HepG2 (cell line): ENCODE results near the gene BMF. TPM values are rescaled to one million over a fixed set of nuclear protein-coding genes. Genes with fewer than 3 reads are reported as not detected.

ENCODE experiments used
- ATAC-seq: fragments of 200-7000 bp; cut with Tn5 transposase; 3 replicates; pipeline ENCODE4 v1.9.1; 2020; ENCODE audit warnings: mild to moderate bottlenecking, moderate library complexity
- BruUV-seq: library from RNA; stranded (reverse); fragments of 400-500 nt; replicated peaks from 2 replicates; lab custom pipeline; 2021; lab: Mats Ljungman, UMichigan
- CTCF ChIA-PET: fragments of 300-600 bp; formaldehyde crosslinking; extraction: SDS; loops from one replicate; lab custom pipeline; 2021; ENCODE audit warnings: low total read pairs, inconsistent platforms, low intra/inter-chr PET ratio; lab: Yijun Ruan, JAX
- POLR2A ChIA-PET: fragments of 350-600 bp; sonication (Branson Sonifier 250); formaldehyde crosslinking; loops from one replicate; lab custom pipeline; 2020; ENCODE audit warnings: antibody characterized with exemption, inconsistent platforms; lab: Yijun Ruan, JAX
- DNase-seq: peaks from one replicate; pipeline ENCODE4 v3.0.0-alpha.2; 2015; ENCODE audit warnings: low spot score
- FAIRE-seq: peaks from 3 replicates; lab custom pipeline; 2011; peaks lifted over from hg19 to GRCh38; lab: Jason Lieb, UNC
- H2AFZ ChIP-seq: one replicate; pipeline ENCODE4 v1.6.1; 2011; ENCODE audit warnings: low read length, inconsistent platforms
- H3K27ac ChIP-seq: fragments of 300-600 bp; 3 replicates; pipeline ENCODE4 v1.8.0; 2011; ENCODE audit warnings: mixed run types, mild to moderate bottlenecking, mixed read lengths, low read length, inconsistent platforms; ENCODE audit not compliant: insufficient read depth; ENCODE audit errors: extremely low read length
- H3K27me3 ChIP-seq, 2 experiments: fragments of 200-600 bp in 1 of 2; 2 replicates in 1 of 2; 3 replicates in 1 of 2; pipeline versions ENCODE4 v1.6.0 to v1.8.0; 2011; ENCODE audit warnings: low read length in 2 of 2, mild to moderate bottlenecking in 2 of 2, moderate library complexity in 2 of 2, inconsistent platforms in 1 of 2; ENCODE audit not compliant: insufficient read depth in 2 of 2, control insufficient read depth in 1 of 2
- H3K36me3 ChIP-seq, 2 experiments: fragments of 200-600 bp in 1 of 2; replicated peaks in 1 of 2; 2 replicates in 1 of 2; 3 replicates in 1 of 2; pipeline versions ENCODE4 v1.5.1 to v1.8.0; 2011; ENCODE audit warnings: low read length in 2 of 2, inconsistent platforms in 1 of 2; ENCODE audit not compliant: insufficient read depth in 2 of 2, control insufficient read depth in 1 of 2
- H3K4me1 ChIP-seq: 2 replicates; pipeline ENCODE4 v1.5.1; 2012; ENCODE audit warnings: low read length, inconsistent platforms; ENCODE audit not compliant: insufficient read depth
- H3K4me2 ChIP-seq: 2 replicates; pipeline ENCODE4 v1.6.0; 2011; ENCODE audit warnings: low read depth, low read length, inconsistent platforms
- H3K4me3 ChIP-seq, 3 experiments: fragments of 200-600 bp in 1 of 3; sonication (generic), shearing (Covaris generic) in 1 of 3; replicated peaks in 1 of 3; 2 replicates each; pipeline ENCODE4 v1.5.1; 2011 to 2016; ENCODE audit warnings: low read length in 3 of 3, inconsistent platforms in 2 of 3, low read depth in 2 of 3, mild to moderate bottlenecking in 2 of 3, control low read depth in 1 of 3, mixed read lengths in 1 of 3; ENCODE audit not compliant: insufficient read depth in 1 of 3
- H3K79me2 ChIP-seq: one replicate; pipeline ENCODE4 v1.6.1; 2011; ENCODE audit warnings: low read length, inconsistent platforms; ENCODE audit not compliant: insufficient read depth
- H3K9ac ChIP-seq: 2 replicates; pipeline ENCODE4 v1.6.0; 2011; ENCODE audit warnings: mild to moderate bottlenecking, low read depth, low read length, inconsistent platforms; ENCODE audit not compliant: insufficient read depth
- H3K9me3 ChIP-seq: 2 replicates; pipeline ENCODE4 v1.5.1; 2012; ENCODE audit warnings: mild to moderate bottlenecking, low read length
- H4K20me1 ChIP-seq: 2 replicates; pipeline ENCODE4 v1.6.0; 2011; ENCODE audit warnings: inconsistent platforms, mild to moderate bottlenecking, low read length, moderate library complexity; ENCODE audit not compliant: insufficient read depth
- ELF1 ChIP-seq: sonication (generic); formaldehyde crosslinking; IDR thresholded peaks from 2 replicates; pipeline ENCODE4 v1.4.0; 2020; ENCODE audit warnings: missing genetic modification reagents
- FOSL1 ChIP-seq: sonication (generic); formaldehyde crosslinking; IDR thresholded peaks from 2 replicates; pipeline ENCODE4 v1.9.0; 2021; ENCODE audit warnings: missing genetic modification reagents, borderline replicate concordance
- GTF3A ChIP-seq: sonication (generic); formaldehyde crosslinking; conservative IDR thresholded peaks from 2 replicates; pipeline ENCODE4 v1.4.0; 2020; ENCODE audit warnings: mild to moderate bottlenecking, missing genetic modification reagents
- HHEX ChIP-seq: IDR thresholded peaks from 2 replicates; pipeline ENCODE4 v1.6.1; 2016; ENCODE audit warnings: control low read depth
- IRF2 ChIP-seq: IDR thresholded peaks from 2 replicates; pipeline ENCODE4 v1.6.1; 2018; ENCODE audit warnings: missing genetic modification reagents, missing compliant biosample characterization
- MTF2 ChIP-seq: sonication (generic); formaldehyde crosslinking; IDR thresholded peaks from 2 replicates; pipeline ENCODE4 v1.5.0; 2020; ENCODE audit warnings: missing genetic modification reagents, borderline replicate concordance
- PLRG1 ChIP-seq: fragments of 450-650 bp; conservative IDR thresholded peaks from 2 replicates; pipeline ENCODE4 v1.6.1; 2016
- RXRB ChIP-seq: IDR thresholded peaks from 2 replicates; pipeline ENCODE4 v1.6.1; 2016; ENCODE audit warnings: borderline replicate concordance, missing genetic modification reagents, missing compliant biosample characterization
- WIZ ChIP-seq: sonication (generic); formaldehyde crosslinking; IDR thresholded peaks from 2 replicates; pipeline ENCODE4 v1.5.1; 2020; ENCODE audit warnings: mild to moderate bottlenecking, missing genetic modification reagents
- ZFP41 ChIP-seq: sonication (generic); formaldehyde crosslinking; IDR thresholded peaks from 2 replicates; pipeline ENCODE4 v1.4.0; 2020; ENCODE audit warnings: mild to moderate bottlenecking, missing genetic modification reagents, borderline replicate concordance
- ZNF460 ChIP-seq: sonication (generic); formaldehyde crosslinking; IDR thresholded peaks from 2 replicates; pipeline ENCODE4 v1.5.1; 2020; ENCODE audit warnings: missing genetic modification reagents, mild to moderate bottlenecking, borderline replicate concordance
- ZNF749 ChIP-seq: sonication (generic); formaldehyde crosslinking; IDR thresholded peaks from 2 replicates; pipeline ENCODE4 v1.8.0; 2022; ENCODE audit warnings: mild to moderate bottlenecking, missing genetic modification reagents, moderate library complexity, borderline replicate concordance
- WGBS: methylation state at CpG from one replicate; pipeline ENCODE4 v1.1.6; 2017; ENCODE audit warnings: low lambda C conversion rate; 5-methylcytosine and 5-hydroxymethylcytosine counted together
- in situ Hi-C: cut with HindIII; loops from 2 replicates; pipeline ENCODE4 v1.10.0; 2017; ENCODE audit warnings: low pct_unique_long_range_greater_than_20kb; ENCODE audit not compliant: extremely low pct_ligation_motif_present
- intact Hi-C: fragments of 100-400 bp; cut with micrococcal nuclease; formaldehyde crosslinking; loops from one replicate; pipeline ENCODE4 v1.10.0; 2022; ENCODE audit not compliant: unreplicated experiment
- polyA plus RNA-seq, 8 experiments: library from polyadenylated mRNA; depleted of rRNA in 3 of 8; stranded (reverse) in 7 of 8; unstranded in 1 of 8; fragments of >200 nt; fragmentation: Illumina TruSeq in 4 of 8; extraction: Trizol in 4 of 8; gene quantifications; 2 replicates each; pipeline versions ENCODE4 v1.2.1 to v1.2.3, GENCODE V29; 2011 to 2016; ENCODE audit warnings: low read depth in 4 of 8, missing spikeins in 1 of 8, mixed read lengths in 1 of 8; ENCODE audit not compliant: insufficient read depth in 1 of 8
- total RNA-seq, 5 experiments: library from RNA; depleted of rRNA; stranded (reverse); fragments of >200 nt; fragmentation: Illumina TruSeq; extraction: Trizol; gene quantifications; 2 replicates each; pipeline ENCODE4 v1.2.3, GENCODE V29; 2016; ENCODE audit warnings: low read depth in 1 of 5
- TF ChIP-seq, protein P1 (sequence below): sonication (generic); formaldehyde crosslinking; IDR thresholded peaks from 2 replicates; pipeline ENCODE4 v1.4.0; 2020; ENCODE audit warnings: missing genetic modification reagents
- TF ChIP-seq, protein P2 (sequence below): IDR thresholded peaks from 2 replicates; pipeline ENCODE4 v1.6.1; 2016
- TF ChIP-seq, protein P3 (sequence below): sonication (generic); formaldehyde crosslinking; IDR thresholded peaks from 2 replicates; pipeline ENCODE4 v1.9.0; 2021; ENCODE audit warnings: mild to moderate bottlenecking, missing genetic modification reagents
- TF ChIP-seq, protein P4 (sequence below): sonication (generic); formaldehyde crosslinking; IDR thresholded peaks from 2 replicates; pipeline ENCODE4 v1.4.0; 2020; ENCODE audit warnings: missing genetic modification reagents

The BMF gene
- total and polyA plus RNA-seq, 2 of the 13 experiments (the other 11 are each of a cell fraction or from before 2014, with no cell fraction given): 8.7 to 15.9 TPM

DNA sequence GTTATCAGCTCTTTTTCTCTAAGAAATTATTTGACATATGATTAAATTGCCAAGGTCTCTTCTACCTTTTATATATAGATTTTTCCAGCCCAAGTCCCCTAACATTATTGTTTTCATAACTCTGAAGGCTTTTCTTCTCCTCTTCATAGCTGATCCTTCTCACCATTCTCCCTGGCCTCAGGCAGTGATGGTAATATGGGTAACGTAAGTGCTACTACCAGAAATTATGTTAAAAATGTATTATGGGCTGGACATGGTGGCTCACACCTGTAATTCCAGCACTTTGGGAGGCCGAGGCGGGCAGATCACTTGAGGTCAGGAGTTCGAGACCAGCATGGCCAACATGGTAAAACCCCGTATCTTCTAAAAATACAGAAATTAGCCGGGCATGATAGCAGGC is 29.2 kb downstream of the BMF start:
- Histone ChIP-seq H3K79me2 (peaks cover 8% of the 10 kb centered on the region), H3K27ac (no peak overlapping the region), H3K27me3 (no peaks in the 10 kb centered on the region; a peak in 1 of 5 replicates), H3K4me3 (no peak overlapping the region), H3K4me1 (peaks cover 76% of the 10 kb centered on the region), H2AFZ (no peak overlapping the region), H3K9ac (no peak overlapping the region), H3K36me3 (no peaks in the 10 kb centered on the region), H3K9me3 (no peaks in the 10 kb centered on the region), H4K20me1 (no peaks in the 10 kb centered on the region), H3K4me2 (no peak overlapping the region)
- CTCF ChIA-PET: no interaction called here
- POLR2A ChIA-PET: interaction anchor here (2.5 to 9.5 kb wide), 3 partner anchors 9 to 28 kb away, joined by 9 to 225 read pairs (median 39); partner anchors contain the start of gene BMF
- ATAC-seq (no peak), DNase-seq (no peak), FAIRE-seq (no peak)
- intact Hi-C loops: no loop called here
- WGBS: 97% methylated on average over 6 of the region's 6 CpGs
- in situ Hi-C loops: no loop called here
- BruUV-seq: no TSS peak
- TF ChIP-seq GTF3A (CRISPR knock-in tag): no peak
- no peak for TF ChIP-seq PLRG1
- TF ChIP-seq, protein P1, sequence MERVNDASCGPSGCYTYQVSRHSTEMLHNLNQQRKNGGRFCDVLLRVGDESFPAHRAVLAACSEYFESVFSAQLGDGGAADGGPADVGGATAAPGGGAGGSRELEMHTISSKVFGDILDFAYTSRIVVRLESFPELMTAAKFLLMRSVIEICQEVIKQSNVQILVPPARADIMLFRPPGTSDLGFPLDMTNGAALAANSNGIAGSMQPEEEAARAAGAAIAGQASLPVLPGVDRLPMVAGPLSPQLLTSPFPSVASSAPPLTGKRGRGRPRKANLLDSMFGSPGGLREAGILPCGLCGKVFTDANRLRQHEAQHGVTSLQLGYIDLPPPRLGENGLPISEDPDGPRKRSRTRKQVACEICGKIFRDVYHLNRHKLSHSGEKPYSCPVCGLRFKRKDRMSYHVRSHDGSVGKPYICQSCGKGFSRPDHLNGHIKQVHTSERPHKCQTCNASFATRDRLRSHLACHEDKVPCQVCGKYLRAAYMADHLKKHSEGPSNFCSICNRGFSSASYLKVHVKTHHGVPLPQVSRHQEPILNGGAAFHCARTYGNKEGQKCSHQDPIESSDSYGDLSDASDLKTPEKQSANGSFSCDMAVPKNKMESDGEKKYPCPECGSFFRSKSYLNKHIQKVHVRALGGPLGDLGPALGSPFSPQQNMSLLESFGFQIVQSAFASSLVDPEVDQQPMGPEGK: no peak
- TF ChIP-seq, protein P2, sequence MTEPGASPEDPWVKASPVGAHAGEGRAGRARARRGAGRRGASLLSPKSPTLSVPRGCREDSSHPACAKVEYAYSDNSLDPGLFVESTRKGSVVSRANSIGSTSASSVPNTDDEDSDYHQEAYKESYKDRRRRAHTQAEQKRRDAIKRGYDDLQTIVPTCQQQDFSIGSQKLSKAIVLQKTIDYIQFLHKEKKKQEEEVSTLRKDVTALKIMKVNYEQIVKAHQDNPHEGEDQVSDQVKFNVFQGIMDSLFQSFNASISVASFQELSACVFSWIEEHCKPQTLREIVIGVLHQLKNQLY (CRISPR knock-in tag): no peak
- no peak for TF ChIP-seq ZNF749 (CRISPR knock-in tag)
- no peak for TF ChIP-seq HHEX (CRISPR knock-in tag)
- TF ChIP-seq, protein P3, sequence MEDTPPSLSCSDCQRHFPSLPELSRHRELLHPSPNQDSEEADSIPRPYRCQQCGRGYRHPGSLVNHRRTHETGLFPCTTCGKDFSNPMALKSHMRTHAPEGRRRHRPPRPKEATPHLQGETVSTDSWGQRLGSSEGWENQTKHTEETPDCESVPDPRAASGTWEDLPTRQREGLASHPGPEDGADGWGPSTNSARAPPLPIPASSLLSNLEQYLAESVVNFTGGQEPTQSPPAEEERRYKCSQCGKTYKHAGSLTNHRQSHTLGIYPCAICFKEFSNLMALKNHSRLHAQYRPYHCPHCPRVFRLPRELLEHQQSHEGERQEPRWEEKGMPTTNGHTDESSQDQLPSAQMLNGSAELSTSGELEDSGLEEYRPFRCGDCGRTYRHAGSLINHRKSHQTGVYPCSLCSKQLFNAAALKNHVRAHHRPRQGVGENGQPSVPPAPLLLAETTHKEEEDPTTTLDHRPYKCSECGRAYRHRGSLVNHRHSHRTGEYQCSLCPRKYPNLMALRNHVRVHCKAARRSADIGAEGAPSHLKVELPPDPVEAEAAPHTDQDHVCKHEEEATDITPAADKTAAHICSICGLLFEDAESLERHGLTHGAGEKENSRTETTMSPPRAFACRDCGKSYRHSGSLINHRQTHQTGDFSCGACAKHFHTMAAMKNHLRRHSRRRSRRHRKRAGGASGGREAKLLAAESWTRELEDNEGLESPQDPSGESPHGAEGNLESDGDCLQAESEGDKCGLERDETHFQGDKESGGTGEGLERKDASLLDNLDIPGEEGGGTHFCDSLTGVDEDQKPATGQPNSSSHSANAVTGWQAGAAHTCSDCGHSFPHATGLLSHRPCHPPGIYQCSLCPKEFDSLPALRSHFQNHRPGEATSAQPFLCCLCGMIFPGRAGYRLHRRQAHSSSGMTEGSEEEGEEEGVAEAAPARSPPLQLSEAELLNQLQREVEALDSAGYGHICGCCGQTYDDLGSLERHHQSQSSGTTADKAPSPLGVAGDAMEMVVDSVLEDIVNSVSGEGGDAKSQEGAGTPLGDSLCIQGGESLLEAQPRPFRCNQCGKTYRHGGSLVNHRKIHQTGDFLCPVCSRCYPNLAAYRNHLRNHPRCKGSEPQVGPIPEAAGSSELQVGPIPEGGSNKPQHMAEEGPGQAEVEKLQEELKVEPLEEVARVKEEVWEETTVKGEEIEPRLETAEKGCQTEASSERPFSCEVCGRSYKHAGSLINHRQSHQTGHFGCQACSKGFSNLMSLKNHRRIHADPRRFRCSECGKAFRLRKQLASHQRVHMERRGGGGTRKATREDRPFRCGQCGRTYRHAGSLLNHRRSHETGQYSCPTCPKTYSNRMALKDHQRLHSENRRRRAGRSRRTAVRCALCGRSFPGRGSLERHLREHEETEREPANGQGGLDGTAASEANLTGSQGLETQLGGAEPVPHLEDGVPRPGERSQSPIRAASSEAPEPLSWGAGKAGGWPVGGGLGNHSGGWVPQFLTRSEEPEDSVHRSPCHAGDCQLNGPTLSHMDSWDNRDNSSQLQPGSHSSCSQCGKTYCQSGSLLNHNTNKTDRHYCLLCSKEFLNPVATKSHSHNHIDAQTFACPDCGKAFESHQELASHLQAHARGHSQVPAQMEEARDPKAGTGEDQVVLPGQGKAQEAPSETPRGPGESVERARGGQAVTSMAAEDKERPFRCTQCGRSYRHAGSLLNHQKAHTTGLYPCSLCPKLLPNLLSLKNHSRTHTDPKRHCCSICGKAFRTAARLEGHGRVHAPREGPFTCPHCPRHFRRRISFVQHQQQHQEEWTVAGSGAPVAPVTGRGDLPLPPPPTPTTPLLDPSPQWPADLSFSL (CRISPR knock-in tag): no peak
- no peak for TF ChIP-seq WIZ (CRISPR knock-in tag)
- TF ChIP-seq, protein P4, sequence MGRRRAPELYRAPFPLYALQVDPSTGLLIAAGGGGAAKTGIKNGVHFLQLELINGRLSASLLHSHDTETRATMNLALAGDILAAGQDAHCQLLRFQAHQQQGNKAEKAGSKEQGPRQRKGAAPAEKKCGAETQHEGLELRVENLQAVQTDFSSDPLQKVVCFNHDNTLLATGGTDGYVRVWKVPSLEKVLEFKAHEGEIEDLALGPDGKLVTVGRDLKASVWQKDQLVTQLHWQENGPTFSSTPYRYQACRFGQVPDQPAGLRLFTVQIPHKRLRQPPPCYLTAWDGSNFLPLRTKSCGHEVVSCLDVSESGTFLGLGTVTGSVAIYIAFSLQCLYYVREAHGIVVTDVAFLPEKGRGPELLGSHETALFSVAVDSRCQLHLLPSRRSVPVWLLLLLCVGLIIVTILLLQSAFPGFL (CRISPR knock-in tag): no peak
- TF ChIP-seq MTF2 (CRISPR knock-in tag): no peak
- no peak for TF ChIP-seq FOSL1 (CRISPR knock-in tag)
- no peak for TF ChIP-seq RXRB (CRISPR knock-in tag)
- no peak for TF ChIP-seq ZNF460
- no peak for TF ChIP-seq ELF1 (CRISPR knock-in tag)
- TF ChIP-seq ZFP41 (CRISPR knock-in tag): no peak
- no peak for TF ChIP-seq IRF2 (CRISPR knock-in tag)
